ENCODE measurements around the gene GGT6.
A peak's percentile ranks its signal among the peaks of the same experiment; 100 is the strongest.
"Not testable (repeated sequence)": the region's sequence is repeated elsewhere in the genome, so short reads cannot be mapped to it uniquely, and the experiment has no call there.

Gene GGT6

GRCh38 chr17:4560421-4560820 lies at the start of gene GGT6:
Gene GGT6 (minus strand): TSS chr17:4560577. CDS start chr17:4560521, 56 bp downstream.
- no peak for DNase-seq

- no peak for DNase-seq
Measured at GRCh38 chr17:4610162-4610561, 49.8 kb upstream of the GGT6 start.

GRCh38 chr17:4609761-4610160 lies 49.4 kb upstream of the GGT6 start:
- DNase-seq, result no peak

- no peak for DNase-seq
Measured at GRCh38 chr17:4607773-4608187, 47.4 kb upstream of the GGT6 start.

- DNase-seq, result no peak
Measured at GRCh38 chr17:4607261-4607741, 46.9 kb upstream of the GGT6 start.

GRCh38 chr17:4605826-4606225 lies 45.4 kb upstream of the GGT6 start:
- no peak for DNase-seq

- DNase-seq, result not testable (repeated sequence)
Measured at GRCh38 chr17:4604736-4605135, 44.4 kb upstream of the GGT6 start.

GRCh38 chr17:4604111-4604644 lies 43.8 kb upstream of the GGT6 start:
- DNase-seq, result no peak

- DNase-seq, result no peak
Measured at GRCh38 chr17:4602041-4602440, 41.7 kb upstream of the GGT6 start.

- no peak for DNase-seq
Measured at GRCh38 chr17:4601326-4601725, 40.9 kb upstream of the GGT6 start.

- DNase-seq, result no peak
Measured at GRCh38 chr17:4600563-4600962, 40.2 kb upstream of the GGT6 start.

- DNase-seq, result no peak
Measured at GRCh38 chr17:4599505-4600281, 39.3 kb upstream of the GGT6 start.

GRCh38 chr17:4598776-4599504 lies 38.6 kb upstream of the GGT6 start:
- no peak for DNase-seq

- no peak for DNase-seq
Measured at GRCh38 chr17:4597975-4598374, 37.6 kb upstream of the GGT6 start.

GRCh38 chr17:4596636-4597380 lies 36.4 kb upstream of the GGT6 start:
- no peak for DNase-seq

GRCh38 chr17:4595685-4596342 lies 35.4 kb upstream of the GGT6 start:
- DNase-seq, result not testable (repeated sequence)

- peak; percentile 19 for DNase-seq
Measured at GRCh38 chr17:4594931-4595684, 34.7 kb upstream of the GGT6 start.

GRCh38 chr17:4594406-4594805 lies 34.0 kb upstream of the GGT6 start:
- no peak for DNase-seq

- DNase-seq, result no peak
Measured at GRCh38 chr17:4593021-4593421, 32.6 kb upstream of the GGT6 start.

- no peak for DNase-seq
Measured at GRCh38 chr17:4592240-4593005, 32.0 kb upstream of the GGT6 start.

GRCh38 chr17:4591529-4591928 lies 31.2 kb upstream of the GGT6 start:
- no peak for DNase-seq
